ENCODE measurements around the gene MAST1.

DNA sequence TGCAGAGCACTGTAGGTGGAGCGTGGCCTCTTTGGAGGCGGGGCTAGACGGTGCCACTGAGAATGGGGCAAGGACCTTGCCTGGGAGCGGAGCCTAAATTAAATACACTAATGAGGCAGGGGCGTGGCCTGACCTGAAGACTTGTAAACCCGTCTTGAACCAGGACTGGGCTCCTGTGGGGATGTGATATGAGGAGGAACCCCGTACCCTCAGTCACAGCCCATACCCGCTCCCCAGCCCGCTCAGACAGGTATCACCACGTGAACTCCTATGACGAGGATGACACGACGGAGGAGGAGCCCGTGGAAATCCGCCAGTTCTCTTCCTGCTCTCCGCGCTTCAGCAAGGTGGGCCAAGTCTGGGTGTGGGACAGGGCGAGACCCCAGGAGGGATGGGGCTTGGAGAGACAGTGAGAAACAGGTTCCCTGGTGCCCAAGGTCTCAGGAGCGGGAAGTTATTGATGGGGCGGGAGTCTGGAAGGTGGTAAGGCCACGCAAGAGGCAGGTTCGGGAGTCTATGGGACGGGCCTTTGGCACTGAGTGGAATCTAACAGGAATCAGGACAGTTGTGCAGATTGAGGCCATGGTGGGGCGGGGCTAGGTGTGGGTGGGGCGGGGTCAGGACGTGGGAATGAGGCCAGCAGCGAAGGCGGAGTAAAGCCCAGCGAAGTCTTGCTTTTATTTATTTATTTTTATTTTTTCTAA is 28.3 kb downstream of the MAST1 start:
- no peak for TF ChIP-seq EZH2 (IDR thresholded peaks at IDR 0.05)
- no peak for TF ChIP-seq POLR2AphosphoS5 (IDR thresholded peaks at IDR 0.05; ENCODE audit: borderline replicate concordance, low read depth, low read length)
